Neural cell (in vitro differentiated cells): ENCODE measurements around the gene KCNK18. TPM values are rescaled to one million over a fixed set of nuclear protein-coding genes. Genes with fewer than 3 reads are reported as not detected.
A peak's percentile ranks its signal among the peaks of the same experiment; 100 is the strongest.

Source experiments
- H2AFZ ChIP-seq: fragments of 200-600, 300-800 bp; sonication (generic), shearing (Covaris generic); 2 replicates; pipeline ENCODE4 v1.6.0; 2014; ENCODE audit warnings: low read depth, mild to moderate bottlenecking, antibody characterized with exemption, low read length, moderate library complexity
- H3F3A ChIP-seq: fragments of 200-600 bp; shearing (Covaris generic); 2 replicates; pipeline ENCODE4 v1.6.1; 2016; ENCODE audit warnings: mild to moderate bottlenecking, moderate library complexity, mixed read lengths, antibody characterized with exemption, low read length; ENCODE audit not compliant: insufficient read depth, poor library complexity, severe bottlenecking
- H3K27ac ChIP-seq: fragments of 200-600, 300-800 bp; sonication (generic), shearing (Covaris generic); 2 replicates; pipeline ENCODE4 v1.5.1; 2014; ENCODE audit warnings: mild to moderate bottlenecking, low read length, moderate library complexity
- H3K27me3 ChIP-seq: fragments of 300-800, 200-600 bp; sonication (generic), shearing (Covaris generic); 2 replicates; pipeline ENCODE4 v1.6.0; 2014; ENCODE audit warnings: mild to moderate bottlenecking, low read depth, low read length, moderate library complexity; ENCODE audit not compliant: insufficient read depth
- H3K36me3 ChIP-seq: fragments of 300-800, 200-600 bp; sonication (generic), shearing (Covaris generic); 2 replicates; pipeline ENCODE4 v1.5.1; 2014; ENCODE audit warnings: mild to moderate bottlenecking, antibody characterized with exemption, low read length, moderate library complexity; ENCODE audit not compliant: insufficient read depth
- H3K4me2 ChIP-seq: fragments of 300-800, 200-600 bp; sonication (generic), shearing (Covaris generic); 2 replicates; pipeline ENCODE4 v1.6.0; 2014; ENCODE audit warnings: mild to moderate bottlenecking, low read length
- H3K4me3 ChIP-seq: fragments of 300-800, 200-600 bp; sonication (generic), shearing (Covaris generic); 2 replicates; pipeline ENCODE4 v1.5.1; 2014; ENCODE audit warnings: mild to moderate bottlenecking, low read length, moderate library complexity
- H3K79me2 ChIP-seq: fragments of 200-600 bp; shearing (Covaris generic); replicated peaks from 2 replicates; pipeline ENCODE4 v1.6.0; 2014; ENCODE audit warnings: mild to moderate bottlenecking, low read length, moderate library complexity; ENCODE audit not compliant: insufficient read depth
- H3K9ac ChIP-seq: fragments of 300-800, 200-600 bp; sonication (generic), shearing (Covaris generic); 2 replicates; pipeline ENCODE4 v1.6.1; 2016; ENCODE audit warnings: mild to moderate bottlenecking, low read length, mixed read lengths
- H3K9me2 ChIP-seq: fragments of 200-600 bp; shearing (Covaris generic); 2 replicates; pipeline ENCODE4 v1.6.1; 2016; ENCODE audit warnings: mild to moderate bottlenecking, low read length, mixed read lengths; ENCODE audit not compliant: insufficient read depth
- H3K9me3 ChIP-seq: fragments of 200-600, 300-800 bp; sonication (generic), shearing (Covaris generic); 2 replicates; pipeline ENCODE4 v1.6.1; 2016; ENCODE audit warnings: mild to moderate bottlenecking, mixed run types, low read length, moderate library complexity, mixed read lengths
- H4K20me1 ChIP-seq: fragments of 200-600 bp; shearing (Covaris generic); 2 replicates; pipeline ENCODE4 v1.6.1; 2016; ENCODE audit warnings: mild to moderate bottlenecking, mixed run types; ENCODE audit not compliant: insufficient read depth
- EP300 ChIP-seq: fragments of 450-650 bp; conservative IDR thresholded peaks from 2 replicates; pipeline ENCODE4 v1.6.1; 2014; ENCODE audit warnings: antibody characterized with exemption, mild to moderate bottlenecking, moderate library complexity; ENCODE audit not compliant: poor library complexity, severe bottlenecking
- EZH2 ChIP-seq: fragments of 200-600, 300-800 bp; shearing (Covaris generic), sonication (generic); IDR thresholded peaks from 2 replicates; pipeline ENCODE4 v1.6.1; 2014; ENCODE audit warnings: antibody characterized with exemption, low read length, borderline replicate concordance, mild to moderate bottlenecking; ENCODE audit not compliant: insufficient read depth, poor library complexity, severe bottlenecking
- MXI1 ChIP-seq: fragments of 450-650 bp; conservative IDR thresholded peaks from 2 replicates; pipeline ENCODE4 v1.6.1; 2014; ENCODE audit warnings: antibody characterized with exemption, mild to moderate bottlenecking; ENCODE audit not compliant: poor library complexity, severe bottlenecking
- POLR2AphosphoS5 ChIP-seq: IDR thresholded peaks from 2 replicates; pipeline ENCODE4 v1.6.1; 2012
- RAD21 ChIP-seq: fragments of 450-650 bp; conservative IDR thresholded peaks from 2 replicates; pipeline ENCODE4 v1.6.1; 2014; ENCODE audit warnings: antibody characterized with exemption, mild to moderate bottlenecking, moderate library complexity
- SMC3 ChIP-seq: fragments of 450-650 bp; conservative IDR thresholded peaks from 2 replicates; pipeline ENCODE4 v1.6.1; 2014; ENCODE audit warnings: antibody characterized with exemption, mild to moderate bottlenecking, moderate library complexity; ENCODE audit not compliant: poor library complexity
- TAF1 ChIP-seq: IDR thresholded peaks from 2 replicates; pipeline ENCODE4 v1.6.1; 2012; ENCODE audit warnings: low read depth
- polyA plus RNA-seq: library from polyadenylated mRNA; depleted of rRNA; stranded (reverse); fragments of >200 nt; gene quantifications from 2 replicates; pipeline ENCODE4 v1.2.3, GENCODE V29; 2014
- TF ChIP-seq, protein P1 (sequence below): IDR thresholded peaks from 2 replicates; pipeline ENCODE4 v1.6.1; 2012; ENCODE audit warnings: borderline replicate concordance
- TF ChIP-seq, protein P2 (sequence below): fragments of 450-650 bp; IDR thresholded peaks from 2 replicates; pipeline ENCODE4 v1.5.1; 2014; ENCODE audit warnings: antibody characterized with exemption, mild to moderate bottlenecking, moderate library complexity; ENCODE audit not compliant: poor library complexity, severe bottlenecking

Gene KCNK18
- polyA plus RNA-seq, 1 donor from 2014 or later = not detected

DNA sequence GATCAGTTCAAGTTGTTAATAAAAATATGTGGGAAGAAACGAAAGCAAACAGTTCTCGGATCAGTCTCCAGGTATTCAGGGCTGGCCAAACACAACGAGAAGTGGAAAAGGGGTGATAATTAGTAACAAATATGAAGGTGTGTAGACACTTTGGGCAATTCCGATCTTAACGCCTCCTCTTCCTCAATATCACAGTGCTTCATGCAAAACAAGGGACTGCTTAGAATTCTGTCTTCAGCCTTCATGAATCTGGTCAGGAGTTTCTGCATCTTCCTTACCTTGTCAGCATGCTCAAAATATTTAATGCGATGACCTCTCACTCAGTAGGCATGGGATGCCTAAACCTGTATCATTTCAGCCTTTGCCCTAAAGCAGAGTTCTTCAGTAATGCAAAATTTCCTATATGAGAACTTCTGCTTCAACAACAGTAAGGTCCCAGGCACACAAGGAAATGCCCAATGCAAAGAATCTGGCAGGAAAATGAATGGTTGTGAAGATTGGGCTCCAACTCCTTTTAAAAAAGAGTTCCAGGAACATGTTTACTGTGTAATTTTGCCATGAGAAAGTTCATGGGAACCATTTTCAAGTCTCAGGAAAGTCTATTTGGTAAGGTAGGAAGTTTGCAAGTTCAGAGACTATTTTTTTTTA is 35.8 kb upstream of the KCNK18 start:
- no peak overlapping the region for H3K4me3 ChIP-seq
- no peak overlapping the region for H3K9ac ChIP-seq
- H4K20me1 ChIP-seq = no peaks in the 10 kb centered on the region
- H3K36me3 ChIP-seq = no peaks in the 10 kb centered on the region
- no peak overlapping the region for H3K4me2 ChIP-seq
- no peaks in the 10 kb centered on the region for H3K9me3 ChIP-seq
- no peak overlapping the region for H2AFZ ChIP-seq
- no peak overlapping the region for H3K27ac ChIP-seq
- H3K79me2 ChIP-seq = no peaks in the 10 kb centered on the region
- H3K9me2 ChIP-seq = no peaks in the 10 kb centered on the region
- H3F3A ChIP-seq = no peaks in the 10 kb centered on the region
- TF ChIP-seq MXI1 (no peak), EZH2 (no peak), SMC3 (no peak), EP300 (no peak), RAD21 (no peak), TAF1 (no peak), POLR2AphosphoS5 (no peak)
- TF ChIP-seq, protein P1, sequence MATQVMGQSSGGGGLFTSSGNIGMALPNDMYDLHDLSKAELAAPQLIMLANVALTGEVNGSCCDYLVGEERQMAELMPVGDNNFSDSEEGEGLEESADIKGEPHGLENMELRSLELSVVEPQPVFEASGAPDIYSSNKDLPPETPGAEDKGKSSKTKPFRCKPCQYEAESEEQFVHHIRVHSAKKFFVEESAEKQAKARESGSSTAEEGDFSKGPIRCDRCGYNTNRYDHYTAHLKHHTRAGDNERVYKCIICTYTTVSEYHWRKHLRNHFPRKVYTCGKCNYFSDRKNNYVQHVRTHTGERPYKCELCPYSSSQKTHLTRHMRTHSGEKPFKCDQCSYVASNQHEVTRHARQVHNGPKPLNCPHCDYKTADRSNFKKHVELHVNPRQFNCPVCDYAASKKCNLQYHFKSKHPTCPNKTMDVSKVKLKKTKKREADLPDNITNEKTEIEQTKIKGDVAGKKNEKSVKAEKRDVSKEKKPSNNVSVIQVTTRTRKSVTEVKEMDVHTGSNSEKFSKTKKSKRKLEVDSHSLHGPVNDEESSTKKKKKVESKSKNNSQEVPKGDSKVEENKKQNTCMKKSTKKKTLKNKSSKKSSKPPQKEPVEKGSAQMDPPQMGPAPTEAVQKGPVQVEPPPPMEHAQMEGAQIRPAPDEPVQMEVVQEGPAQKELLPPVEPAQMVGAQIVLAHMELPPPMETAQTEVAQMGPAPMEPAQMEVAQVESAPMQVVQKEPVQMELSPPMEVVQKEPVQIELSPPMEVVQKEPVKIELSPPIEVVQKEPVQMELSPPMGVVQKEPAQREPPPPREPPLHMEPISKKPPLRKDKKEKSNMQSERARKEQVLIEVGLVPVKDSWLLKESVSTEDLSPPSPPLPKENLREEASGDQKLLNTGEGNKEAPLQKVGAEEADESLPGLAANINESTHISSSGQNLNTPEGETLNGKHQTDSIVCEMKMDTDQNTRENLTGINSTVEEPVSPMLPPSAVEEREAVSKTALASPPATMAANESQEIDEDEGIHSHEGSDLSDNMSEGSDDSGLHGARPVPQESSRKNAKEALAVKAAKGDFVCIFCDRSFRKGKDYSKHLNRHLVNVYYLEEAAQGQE = no peak
- TF ChIP-seq, protein P2, sequence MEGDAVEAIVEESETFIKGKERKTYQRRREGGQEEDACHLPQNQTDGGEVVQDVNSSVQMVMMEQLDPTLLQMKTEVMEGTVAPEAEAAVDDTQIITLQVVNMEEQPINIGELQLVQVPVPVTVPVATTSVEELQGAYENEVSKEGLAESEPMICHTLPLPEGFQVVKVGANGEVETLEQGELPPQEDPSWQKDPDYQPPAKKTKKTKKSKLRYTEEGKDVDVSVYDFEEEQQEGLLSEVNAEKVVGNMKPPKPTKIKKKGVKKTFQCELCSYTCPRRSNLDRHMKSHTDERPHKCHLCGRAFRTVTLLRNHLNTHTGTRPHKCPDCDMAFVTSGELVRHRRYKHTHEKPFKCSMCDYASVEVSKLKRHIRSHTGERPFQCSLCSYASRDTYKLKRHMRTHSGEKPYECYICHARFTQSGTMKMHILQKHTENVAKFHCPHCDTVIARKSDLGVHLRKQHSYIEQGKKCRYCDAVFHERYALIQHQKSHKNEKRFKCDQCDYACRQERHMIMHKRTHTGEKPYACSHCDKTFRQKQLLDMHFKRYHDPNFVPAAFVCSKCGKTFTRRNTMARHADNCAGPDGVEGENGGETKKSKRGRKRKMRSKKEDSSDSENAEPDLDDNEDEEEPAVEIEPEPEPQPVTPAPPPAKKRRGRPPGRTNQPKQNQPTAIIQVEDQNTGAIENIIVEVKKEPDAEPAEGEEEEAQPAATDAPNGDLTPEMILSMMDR = no peak
- peaks cover 88% of the 10 kb centered on the region for H3K27me3 ChIP-seq

DNA sequence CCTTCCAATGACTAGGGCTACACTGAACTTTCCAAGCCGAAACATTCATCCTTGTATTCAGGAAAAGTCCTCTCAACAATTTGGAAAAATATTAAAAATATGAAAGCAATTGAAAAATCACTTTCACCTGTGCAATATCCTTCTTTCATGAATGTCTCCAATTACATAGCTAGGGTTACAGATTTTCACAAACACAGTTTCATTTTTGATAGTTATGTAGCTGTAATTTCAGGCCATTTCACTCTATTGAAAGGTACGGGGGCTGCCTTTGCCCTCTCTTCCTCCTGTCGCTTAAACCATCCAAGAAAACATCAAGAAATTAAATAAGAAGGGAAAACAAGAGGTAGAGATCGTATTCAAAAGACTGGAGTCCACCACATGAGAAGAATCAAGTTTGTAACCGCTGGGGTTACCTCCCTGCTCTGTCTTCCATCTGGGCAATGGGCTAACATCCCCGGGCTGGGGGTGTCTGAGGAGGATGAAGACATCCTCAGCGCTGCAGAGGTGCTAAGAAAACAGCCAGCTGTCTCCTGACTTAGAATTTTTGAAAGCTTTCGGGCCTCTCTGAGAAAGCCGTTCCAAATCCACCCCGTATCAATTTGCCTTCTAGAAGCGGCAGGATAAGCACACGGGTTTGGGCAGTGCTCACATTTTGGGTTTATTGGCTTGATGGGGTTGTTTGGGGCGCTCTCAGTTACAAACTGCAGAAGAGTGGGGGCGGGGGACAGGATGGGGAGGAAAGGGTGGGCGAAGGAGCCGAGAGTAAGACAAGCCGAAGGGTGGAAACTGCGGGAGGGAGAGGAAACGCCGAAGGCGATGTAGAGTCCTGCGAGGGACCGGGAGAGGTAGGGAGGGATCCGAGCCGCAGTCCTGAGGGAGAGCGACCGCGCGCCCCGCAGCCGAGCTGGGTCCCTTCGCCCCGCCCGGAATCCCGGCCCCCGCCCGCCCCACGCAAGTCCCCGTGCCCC is 34.9 kb upstream of the KCNK18 start:
- Histone ChIP-seq H3K4me2 (no peak overlapping the region), H3K9me3 (no peaks in the 10 kb centered on the region), H4K20me1 (no peaks in the 10 kb centered on the region), H3F3A (no peaks in the 10 kb centered on the region), H3K79me2 (no peaks in the 10 kb centered on the region), H3K9ac (no peak overlapping the region), H3K4me3 (peak overlapping the region; percentile 64), H3K27ac (no peak overlapping the region), H3K27me3 (peaks cover 97% of the 10 kb centered on the region), H3K36me3 (no peaks in the 10 kb centered on the region), H2AFZ (no peak overlapping the region), H3K9me2 (no peaks in the 10 kb centered on the region)
- no peak for TF ChIP-seq EP300
- TF ChIP-seq, protein P2 = no peak
- TF ChIP-seq EZH2 = no peak
- TF ChIP-seq POLR2AphosphoS5 = no peak
- TF ChIP-seq SMC3 = no peak
